ENCODE measurements around the gene XRCC1.
A peak's percentile ranks its signal among the peaks of the same experiment; 100 is the strongest.
"Not testable (repeated sequence)": the region's sequence is repeated elsewhere in the genome, so short reads cannot be mapped to it uniquely, and the experiment has no call there.

Gene XRCC1

DNA sequence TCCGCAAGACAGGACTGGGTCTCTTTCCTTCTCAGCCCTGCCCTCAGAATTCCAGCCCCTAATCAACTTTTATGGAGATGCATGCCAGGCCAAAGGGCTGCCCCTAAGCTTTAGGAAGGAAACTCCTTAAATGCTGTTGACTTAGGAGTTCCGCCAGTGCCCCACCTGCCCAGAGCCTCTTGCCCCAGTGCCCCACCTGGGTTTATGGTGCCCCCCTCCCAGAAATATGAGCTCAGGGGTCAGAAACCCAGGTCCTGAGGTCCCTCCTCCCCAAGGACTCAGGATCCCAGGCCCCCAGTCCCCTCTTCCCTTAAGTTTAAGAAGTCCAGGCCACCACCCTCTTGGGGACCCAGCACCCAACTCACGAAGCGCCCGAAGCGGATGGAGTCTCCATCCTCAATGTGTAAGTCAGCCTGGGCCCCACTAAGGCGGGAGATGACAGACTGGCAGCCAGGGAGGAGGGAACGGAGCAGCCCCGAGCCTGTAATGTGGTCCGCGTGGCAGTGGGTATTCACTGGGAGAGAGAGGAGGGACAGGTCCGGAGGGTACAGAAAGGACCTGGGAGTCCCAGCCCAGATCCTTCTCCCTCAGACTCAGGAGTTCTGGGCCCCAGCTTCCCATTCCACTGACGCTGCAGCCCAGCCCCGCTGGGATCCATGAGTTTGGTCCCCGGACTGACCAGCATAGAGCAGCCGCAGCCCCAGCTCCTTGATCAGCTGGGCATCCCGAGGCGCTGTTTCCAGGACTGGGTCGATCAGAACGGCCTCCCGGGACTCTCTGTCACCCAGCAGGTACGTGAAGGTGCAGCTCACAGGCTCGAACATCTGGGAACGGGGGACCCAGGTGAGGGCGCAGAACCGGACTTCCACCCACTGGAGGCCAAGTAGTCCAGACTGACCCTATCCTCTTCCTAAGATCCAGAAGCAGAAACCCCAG, 49.2 kb downstream of the XRCC1 start:
- DNase-seq (ENCODE audit: extremely low spot score, insufficient read length, low read depth) (no peak), FAIRE-seq (no peak)

DNA sequence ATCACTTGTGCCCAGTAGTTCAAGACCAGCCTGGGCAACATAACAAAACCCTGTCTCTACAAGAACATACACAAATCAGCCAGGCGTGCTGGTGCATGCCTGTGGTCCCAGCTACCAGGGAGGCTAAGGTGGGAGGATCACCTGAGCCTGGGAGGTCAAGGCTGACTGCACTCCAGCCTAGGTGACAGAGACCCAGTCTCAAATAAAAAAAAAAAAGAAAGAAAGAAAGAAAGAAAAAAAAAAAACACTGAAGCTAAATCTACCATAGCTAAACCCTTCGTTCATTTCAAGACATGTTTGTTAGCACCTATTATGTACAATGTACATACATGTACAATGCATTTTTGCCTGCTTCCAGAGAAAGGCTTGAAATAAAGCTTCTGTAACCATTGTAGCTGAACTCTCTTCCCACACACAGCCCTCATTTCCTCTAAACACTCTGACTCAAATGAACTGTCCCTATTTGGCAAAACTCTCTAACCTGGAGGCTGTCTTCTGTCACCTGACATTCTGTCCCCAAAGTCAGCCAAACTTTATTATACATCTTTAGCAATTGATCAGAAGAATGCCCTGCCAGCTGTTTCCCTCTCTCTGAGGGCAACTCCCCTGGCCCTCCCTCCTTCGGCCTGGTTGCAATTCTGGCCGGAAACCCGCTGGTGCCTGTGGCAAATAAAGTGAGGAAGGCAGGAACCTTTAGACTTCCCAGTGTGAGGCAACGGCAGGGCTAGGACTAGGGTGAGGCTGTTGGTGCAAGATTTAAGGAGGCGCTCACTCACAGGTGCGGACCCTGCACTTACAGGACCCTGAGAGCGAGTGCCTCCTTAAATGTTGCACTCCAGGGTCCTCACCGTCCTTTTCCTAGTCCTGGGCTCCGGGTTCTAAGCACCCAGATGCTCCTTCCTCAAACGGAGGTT, 50.1 kb downstream of the XRCC1 start:
- no peak for DNase-seq (ENCODE audit: extremely low spot score, insufficient read length, low read depth)
- FAIRE-seq = peak; percentile 71

DNA sequence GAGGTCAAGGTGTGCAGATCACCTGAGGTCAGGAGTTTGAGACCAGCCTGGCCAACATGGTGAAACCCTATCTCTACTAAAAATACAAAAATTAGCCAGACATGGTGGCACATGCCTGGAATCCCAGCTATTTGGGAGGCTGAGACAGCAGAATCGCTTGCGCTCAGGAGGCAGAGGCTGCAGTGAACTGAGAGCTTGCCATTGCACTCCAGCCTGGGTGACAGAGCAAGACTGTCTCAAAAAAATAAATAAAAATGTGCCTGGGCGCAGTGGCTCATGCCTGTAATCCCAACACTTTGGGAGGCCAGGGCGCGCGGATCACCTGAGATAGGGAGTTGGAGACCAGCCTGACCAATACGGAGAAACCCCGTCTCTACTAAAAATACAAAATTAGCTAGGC, 51.6 kb downstream of the XRCC1 start:
- not testable (repeated sequence) for DNase-seq (ENCODE audit: extremely low spot score, insufficient read length, low read depth); FAIRE-seq

DNA sequence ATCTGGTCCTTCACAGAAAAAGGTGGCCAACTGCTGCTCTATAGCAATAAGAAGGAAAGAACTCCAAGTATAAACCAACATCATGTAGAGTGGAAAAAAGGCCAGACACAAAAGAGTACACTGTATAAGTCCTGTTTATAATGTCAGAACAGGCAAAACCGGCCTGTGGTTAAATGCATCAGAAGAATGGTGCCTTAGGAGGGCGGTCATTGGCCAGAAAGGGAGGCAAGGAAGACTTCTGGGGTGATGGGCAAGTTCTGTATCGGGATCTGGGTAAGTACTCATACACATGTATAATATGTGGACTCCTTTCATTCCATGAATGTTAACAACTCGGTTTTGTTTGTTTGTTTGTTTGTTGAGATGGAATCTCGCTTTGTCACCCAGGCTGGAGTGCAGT, 52.4 kb downstream of the XRCC1 start:
- no peak for DNase-seq (ENCODE audit: extremely low spot score, insufficient read length, low read depth)
- FAIRE-seq = no peak

DNA sequence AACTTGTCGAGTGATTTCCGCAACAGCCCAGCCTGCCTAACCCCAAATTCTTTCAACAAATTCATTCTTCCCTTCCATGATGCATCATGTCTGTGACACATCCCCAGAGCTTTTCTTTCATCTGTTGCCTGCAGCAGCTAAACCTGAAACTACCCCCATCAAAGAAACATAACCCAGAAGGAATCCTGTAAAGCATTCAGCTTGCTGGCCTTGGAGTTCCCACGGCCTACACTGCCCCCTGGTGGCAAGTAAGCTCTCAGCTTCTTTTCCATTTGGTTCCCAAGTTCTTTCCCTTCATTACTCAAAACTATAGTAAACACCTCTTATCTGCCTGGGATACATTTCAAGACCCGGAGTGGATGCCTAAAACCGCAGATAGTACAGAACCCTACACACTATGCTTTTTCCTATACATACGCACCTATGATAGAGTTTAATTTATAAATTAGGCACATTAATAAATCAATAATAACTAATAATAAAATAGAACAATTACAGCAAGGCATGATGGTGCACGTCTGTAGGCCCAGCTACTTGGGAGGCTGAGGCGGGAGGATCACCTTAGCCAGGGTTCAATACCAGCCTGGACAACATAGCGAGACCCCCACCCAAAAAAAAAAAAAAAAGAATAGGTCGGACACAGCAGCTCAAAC, 55.8 kb downstream of the XRCC1 start:
- no peak for DNase-seq (ENCODE audit: extremely low spot score, insufficient read length, low read depth)
- peak; percentile 80 for FAIRE-seq

DNA sequence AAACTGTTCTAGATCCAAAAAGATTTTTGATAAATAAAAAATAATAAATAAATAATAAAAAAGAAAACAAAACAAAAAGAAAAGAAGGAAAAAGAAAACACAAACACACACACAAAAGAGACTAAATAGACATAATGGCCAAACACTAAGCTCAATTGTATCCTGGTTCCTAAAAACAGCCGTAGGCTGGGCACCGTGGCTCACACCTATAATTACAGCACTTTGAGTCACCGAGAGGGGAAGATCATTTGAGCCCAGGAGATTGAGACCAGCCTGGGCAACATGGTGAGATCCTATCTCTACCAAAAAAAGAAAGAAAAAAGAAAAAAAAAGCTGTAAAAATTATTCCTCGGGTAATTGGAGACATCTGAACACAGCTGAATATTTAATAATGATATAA, 57.3 kb downstream of the XRCC1 start:
- FAIRE-seq (no peak), DNase-seq (ENCODE audit: extremely low spot score, insufficient read length, low read depth) (no peak)

DNA sequence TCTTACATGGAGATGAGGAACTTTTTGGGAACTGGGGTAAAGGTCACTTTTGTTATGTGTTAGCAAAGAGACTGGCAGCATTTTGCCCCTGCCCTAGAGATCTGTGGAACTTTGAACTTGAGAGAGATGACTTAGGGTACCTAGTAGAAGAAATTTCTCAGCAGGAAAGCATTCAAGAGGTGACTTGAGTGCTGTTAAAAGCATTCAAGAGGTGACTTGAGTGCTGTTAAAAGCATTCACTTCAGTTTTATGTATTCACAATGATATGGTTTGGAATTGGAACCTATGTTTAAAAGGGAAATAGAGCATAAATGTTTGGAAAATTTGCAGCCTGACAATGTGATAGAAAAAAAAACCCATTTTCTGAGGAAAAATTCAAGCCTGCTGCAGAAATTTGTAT, 62.9 kb downstream of the XRCC1 start:
- DNase-seq (ENCODE audit: extremely low spot score, insufficient read length, low read depth); FAIRE-seq: not testable (repeated sequence)

DNA sequence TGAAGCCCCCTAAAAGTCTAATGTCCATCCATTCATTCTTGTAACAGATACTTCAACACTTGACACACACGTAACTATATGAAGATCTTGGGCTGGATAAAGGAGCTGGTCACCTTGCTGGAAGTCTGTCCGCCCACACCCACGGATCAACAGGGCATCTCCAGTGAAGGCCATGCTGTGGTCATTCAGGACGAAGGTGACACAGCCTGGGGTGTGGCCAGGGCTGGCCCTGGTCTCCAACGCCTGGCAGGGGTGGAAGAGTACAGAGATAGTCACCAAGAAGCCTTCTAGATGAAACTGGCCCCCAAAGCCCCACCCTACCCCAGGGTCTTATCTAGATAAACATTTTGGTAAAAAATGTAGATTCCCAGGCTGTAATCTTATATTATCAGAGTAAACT, 64.0 kb downstream of the XRCC1 start:
- DNase-seq (ENCODE audit: extremely low spot score, insufficient read length, low read depth) = no peak
- no peak for FAIRE-seq

DNA sequence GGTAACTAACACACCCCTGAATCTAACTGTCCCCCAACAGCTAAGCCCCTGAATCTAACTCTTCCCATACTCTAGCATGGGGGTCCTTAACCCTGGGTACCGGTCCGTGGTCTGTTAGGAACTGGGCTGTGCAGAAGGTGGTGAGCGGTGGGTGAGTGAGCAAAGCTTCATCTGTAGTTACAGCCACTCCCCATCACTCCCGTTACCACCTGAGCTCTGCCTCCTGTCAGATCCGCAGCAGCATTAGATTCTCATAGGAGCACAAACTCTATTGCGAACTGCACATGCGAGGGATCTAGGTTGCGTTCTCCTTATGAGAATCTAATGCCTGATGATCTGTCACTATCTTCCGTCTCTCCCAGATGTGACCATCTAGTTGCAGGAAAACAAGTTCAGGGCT, 64.6 kb downstream of the XRCC1 start:
- no peak for FAIRE-seq
- DNase-seq (ENCODE audit: extremely low spot score, insufficient read length, low read depth) = no peak

DNA sequence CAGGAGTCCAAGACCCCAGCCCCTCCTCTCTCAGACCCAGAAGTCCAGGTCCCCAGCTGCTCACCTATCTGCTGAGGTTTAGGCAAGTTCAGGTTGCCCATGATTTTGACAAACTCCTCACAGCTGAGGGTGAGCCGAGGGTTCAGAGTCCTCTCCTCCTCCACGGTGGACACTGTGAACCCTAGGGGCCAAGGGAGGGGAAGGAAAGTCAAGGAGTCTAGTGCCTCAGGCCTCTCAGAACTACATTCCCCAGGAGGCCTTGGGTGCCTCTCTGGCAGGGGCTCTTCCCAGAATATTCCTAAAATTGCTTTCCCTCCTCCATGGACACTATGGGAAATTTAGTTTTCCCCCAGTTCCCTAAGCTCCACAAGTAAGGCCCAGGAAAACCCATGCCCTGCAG, 67.4 kb downstream of the XRCC1 start:
- FAIRE-seq = no peak

DNA sequence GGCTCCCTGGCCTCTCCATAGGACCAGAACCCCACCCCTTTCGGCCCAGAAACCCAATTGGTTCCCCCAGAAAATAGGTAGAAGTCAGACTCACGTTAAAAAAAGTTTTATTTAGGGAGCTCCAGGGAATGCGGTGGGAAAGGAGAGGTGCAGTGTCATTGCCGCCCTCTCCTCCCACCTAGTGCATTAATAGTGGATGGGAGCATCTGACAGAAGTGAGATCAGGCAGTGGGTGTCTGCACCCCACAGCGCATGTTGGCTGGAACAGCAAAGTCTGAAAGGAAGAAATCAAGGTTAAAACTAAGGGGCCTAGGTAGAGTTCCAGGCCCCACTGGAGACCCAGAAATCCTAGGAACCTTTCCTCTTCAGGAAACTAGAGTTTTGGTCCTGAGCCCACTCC, 68.7 kb downstream of the XRCC1 start:
- FAIRE-seq (no peak), DNase-seq (ENCODE audit: extremely low spot score, insufficient read length, low read depth) (no peak)

More for the DNA sequence above, 67.4 kb downstream of the XRCC1 start:
- DNase-seq (ENCODE audit: extremely low spot score, insufficient read length, low read depth) = no peak

DNA sequence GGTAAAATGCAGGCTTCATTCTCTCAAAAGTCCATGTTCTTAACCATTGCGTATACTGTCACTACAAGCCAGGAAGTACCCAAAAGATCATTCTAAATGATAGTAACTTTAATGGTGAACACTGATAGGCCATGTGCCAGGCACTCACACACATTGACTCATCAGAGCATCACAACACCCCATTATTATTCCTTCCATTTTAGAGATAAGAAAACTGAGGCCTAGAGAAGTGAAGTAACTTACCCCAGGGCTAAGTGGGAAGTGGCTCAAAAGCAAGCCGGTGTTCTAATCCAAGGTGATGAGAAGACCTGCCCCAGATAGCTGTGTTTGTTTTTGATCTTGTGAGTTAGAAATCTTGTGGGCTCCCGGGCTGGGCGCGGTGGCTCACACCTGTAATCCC, 69.4 kb downstream of the XRCC1 start:
- DNase-seq (ENCODE audit: extremely low spot score, insufficient read length, low read depth) = no peak
- no peak for FAIRE-seq

DNA sequence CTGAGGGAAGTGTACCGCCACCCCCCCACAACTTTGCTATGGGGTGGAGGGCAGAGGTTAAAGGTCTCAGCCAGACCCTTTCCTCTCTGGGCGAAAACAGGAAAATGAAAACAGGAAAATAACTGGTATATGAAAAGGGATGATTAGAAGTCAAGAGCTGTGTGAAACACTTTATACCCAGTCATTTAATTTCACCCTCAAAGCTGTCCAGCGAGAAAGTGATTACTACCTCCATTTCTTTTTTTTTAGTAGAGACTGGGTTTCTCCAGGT, 70.2 kb downstream of the XRCC1 start:
- FAIRE-seq (no peak), DNase-seq (ENCODE audit: extremely low spot score, insufficient read length, low read depth) (no peak)

DNA sequence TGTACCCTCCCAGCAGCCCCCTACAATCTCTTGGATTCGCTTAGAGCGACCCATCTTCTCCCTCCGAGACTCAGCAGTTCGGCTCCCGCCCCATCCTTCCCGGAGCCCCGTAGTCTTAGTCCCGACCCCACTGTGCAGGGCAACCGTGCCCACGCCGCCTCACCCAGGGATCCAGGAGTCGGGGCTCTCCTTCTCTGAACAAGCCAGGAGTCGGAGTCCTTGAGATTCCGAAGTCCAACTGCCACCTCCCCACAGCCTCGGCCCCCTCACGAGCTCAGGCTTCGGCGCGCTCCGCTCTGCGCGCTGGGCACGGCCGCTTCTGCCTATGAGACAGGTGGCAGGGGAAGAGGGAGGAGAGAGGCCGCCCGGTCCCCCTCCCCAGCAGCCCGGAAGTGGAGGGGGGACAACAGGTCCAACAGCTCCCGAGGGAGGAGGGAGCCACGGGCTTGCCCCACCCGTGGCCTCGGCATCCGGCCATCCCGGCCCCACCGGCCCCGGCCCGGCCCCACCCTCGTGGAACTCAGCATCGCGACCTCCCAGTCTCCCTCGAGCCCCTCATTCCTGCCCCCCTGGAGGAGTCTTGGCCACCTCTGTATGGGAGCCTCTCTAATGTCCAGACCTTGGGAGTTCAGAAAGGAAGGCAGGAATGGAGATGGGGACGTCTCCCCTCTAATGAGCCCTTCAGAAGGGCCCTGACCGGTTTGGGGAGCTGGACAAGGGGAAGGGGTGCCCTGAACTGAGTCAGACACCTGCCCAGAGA, 70.7 kb downstream of the XRCC1 start, which contains the start of gene PHLDB3:
Gene PHLDB3 (minus strand): TSS at position 321 of the 760 bp plus-strand sequence. CDS start 628 bp downstream, outside the sequence.
- DNase-seq (ENCODE audit: extremely low spot score, insufficient read length, low read depth) = no peak
- FAIRE-seq = peak; percentile 29

DNA sequence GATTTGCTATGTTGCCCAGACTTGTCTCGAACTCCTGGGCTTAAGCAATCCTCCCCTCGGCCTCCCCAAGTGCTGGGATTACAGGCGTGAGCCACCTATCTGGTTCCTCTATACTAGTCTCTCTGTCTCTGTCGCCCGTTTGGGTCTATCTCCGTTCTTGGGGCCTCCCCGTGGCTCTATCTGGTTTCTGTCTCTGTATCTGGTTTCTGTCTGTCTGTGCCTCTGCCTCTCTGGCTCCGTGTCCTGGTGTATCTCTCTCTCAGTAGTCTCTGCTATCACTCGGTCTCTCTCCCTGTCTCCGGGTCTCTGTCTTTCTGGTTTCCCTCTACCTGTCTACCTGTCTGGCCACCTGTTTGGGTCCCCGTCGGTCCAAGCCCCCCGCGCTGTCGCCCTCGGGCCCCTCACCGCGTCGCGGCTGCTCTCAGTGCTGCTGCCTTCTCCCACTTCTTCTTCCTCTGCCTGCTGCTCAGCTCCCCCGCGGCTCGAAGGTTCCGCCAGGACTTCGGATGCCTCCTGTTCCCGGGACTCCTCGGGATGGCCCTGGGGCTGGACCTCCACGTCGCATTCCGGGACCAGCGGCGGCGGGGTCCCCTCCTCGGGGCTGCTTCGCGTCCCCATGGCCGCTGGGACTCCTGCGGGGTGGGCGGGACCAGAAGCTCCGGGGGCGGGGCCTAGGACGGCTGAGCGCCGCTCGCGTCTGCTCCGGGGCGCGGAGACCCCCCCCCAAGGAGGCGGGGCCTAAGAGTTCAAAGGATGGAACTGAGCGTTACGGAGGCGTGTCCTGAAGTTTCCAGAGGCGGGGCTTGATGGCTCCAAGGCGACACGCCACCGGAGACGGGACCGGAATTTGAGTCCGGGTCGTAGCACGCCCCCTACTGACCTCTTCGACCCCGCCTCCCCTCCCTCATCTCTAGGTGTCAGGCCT, 71.6 kb downstream of the XRCC1 start:
- DNase-seq (ENCODE audit: extremely low spot score, insufficient read length, low read depth) = peak; percentile 99
- peak; percentile 98 for FAIRE-seq

DNA sequence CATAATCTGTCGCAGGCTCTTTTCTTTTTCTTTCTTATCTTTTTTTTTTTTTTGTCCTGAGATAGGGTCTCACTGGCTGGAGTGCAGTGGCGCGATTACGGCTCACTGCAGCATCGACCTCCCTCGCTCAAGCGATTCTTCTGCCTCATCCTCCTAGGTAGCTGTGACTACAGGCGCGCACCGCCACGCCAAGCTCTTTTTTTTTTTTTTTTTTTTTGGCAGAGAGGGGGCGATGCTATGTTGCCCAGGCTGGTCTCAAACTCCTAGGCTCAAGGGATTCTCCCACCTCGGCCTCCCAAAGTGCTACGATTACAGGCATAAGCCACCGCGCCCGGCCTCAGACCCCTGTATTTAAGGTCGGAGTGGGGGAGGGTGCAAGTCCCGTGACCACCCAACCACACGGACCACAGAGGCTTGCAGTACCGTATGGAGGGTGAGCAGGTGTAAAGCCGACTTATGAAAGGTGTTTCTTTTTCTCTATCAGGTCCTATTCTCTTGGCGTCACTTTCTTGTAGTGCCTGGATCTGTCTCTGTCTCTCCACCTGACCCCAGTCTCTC, 72.8 kb downstream of the XRCC1 start:
- FAIRE-seq (no peak), DNase-seq (ENCODE audit: extremely low spot score, insufficient read length, low read depth) (no peak)

DNA sequence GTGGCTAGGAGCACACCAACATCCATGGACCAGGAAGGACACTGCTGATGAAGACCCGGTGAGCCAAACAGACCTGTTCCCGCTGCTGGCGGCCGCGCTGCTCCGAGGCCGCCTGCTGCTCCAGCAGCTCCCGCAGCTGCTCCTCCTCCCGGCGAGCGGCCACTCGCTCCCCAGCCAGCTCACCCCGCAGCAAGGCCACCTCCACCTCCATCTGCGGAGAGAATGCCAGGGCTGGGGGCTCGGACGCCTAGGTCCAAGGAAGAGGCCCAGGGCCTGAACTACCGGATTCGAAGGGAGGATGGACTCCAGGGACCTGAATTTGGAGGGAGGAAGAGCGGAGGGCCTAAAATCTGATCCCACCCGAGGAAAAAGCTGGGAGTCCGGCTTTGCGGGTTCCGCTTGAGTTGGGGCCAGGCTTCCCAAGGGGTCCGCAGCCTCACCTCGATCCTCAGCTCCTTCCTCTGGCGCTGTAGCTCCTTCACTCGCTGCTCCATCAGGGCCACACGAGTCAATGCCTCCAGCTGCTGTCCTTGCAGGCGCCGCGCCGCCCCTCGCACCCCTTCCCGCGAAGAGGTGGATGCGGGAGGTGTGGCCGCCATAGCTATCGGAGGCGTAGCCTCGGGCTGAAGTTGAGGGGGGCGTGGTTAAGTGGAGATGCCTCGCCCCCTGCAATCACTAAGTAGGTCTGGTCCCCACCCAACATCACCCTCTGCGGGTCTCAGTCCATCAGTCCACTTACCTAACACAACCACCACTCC, 73.5 kb downstream of the XRCC1 start:
- DNase-seq (ENCODE audit: extremely low spot score, insufficient read length, low read depth) (no peak), FAIRE-seq (no peak)

DNA sequence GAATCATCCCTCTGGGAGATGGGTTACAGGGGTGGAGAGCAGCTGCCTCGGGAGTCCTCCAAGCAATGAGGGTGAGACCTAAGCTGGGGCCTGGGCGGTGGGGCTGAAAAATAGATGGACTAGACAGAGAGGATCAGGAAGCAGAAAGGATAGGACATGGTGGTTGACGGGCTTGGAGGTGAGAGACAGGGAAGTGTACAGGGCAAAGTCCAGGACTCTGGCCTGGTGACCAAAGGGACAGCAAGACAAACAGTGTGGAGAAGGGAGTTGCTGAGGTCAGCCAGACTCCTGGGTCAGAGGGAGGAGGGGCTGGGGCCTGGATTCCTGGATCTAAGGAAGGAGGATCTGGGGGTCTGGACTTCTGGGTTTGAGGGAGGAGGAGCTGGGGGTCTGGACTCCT, 76.3 kb downstream of the XRCC1 start:
- DNase-seq (ENCODE audit: extremely low spot score, insufficient read length, low read depth) (no peak), FAIRE-seq (no peak)

Data from GM18507 (cell line).